GM19025 (cell line): ENCODE measurements around the gene ROCK2.
"Not testable (repeated sequence)": the region's sequence is repeated elsewhere in the genome, so short reads cannot be mapped to it uniquely, and the experiment has no call there.

Experiments used
- ATAC-seq: cut with Tn5 transposase; IDR thresholded peaks from one replicate; pipeline ENCODE4 v1.9.1; 2021; ENCODE audit warnings: mild to moderate bottlenecking, low read depth, moderate library complexity; ENCODE audit not compliant: unreplicated experiment

The ROCK2 gene

GRCh38 chr2:11343368-11343649 is 1.1 kb downstream of the ROCK2 start:
- no peak for ATAC-seq

DNA sequence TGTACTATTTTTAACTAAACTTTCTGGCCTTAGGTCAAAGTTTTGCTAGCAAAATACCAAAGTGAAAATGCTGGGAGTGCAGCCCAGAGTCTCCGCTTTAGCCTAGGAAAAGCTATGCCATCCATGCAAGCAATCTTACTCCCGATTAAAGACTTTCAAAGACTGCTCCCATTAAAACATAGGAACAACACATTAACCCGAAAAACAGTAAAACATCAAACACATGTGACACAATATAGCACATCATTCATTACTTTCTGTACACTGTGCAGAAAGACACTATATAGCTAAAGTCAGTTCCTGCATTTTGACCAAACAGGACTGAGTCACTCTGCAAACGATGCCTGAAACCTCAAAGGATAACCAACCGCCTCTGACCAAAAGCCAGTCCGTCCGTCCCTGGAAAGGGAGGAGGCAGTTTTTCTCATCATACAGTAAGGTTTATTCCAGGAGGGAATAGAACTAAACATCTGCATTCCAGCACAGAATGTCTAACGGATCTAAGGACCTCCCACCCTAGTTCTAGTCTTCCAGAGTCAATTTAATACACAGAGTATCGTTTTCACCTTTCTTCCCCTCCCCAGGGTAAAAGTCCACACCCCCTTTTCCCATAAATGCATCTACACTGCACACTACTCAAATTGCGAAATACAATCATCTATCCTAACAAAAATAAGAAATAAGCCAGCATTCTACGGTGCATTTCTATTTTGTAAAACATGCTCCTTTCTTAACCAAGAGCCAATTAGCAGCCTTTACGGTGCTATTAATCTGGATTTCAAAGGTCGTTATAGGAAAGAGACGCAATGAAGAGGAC is 1.7 kb downstream of the ROCK2 start:
- ATAC-seq: no peak

DNA sequence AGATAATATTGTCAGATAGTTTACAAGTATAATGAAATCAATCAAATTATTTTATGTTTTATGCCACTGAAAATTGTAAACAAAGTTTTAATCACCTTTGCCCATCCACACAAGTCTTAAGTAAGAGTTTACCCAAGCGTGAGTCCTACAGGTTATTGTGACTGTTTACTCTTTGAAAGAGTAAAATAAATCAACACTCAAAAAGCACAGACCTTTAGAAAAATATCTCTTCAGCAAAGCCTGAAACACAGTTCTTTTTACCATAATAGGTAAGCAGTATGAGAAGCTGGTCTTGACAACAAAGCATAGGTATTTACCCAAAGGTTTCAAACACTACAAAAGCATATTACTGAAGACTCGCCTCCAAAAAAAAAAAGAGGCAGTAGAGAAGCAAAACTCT is 3.7 kb downstream of the ROCK2 start:
- ATAC-seq: no peak

DNA sequence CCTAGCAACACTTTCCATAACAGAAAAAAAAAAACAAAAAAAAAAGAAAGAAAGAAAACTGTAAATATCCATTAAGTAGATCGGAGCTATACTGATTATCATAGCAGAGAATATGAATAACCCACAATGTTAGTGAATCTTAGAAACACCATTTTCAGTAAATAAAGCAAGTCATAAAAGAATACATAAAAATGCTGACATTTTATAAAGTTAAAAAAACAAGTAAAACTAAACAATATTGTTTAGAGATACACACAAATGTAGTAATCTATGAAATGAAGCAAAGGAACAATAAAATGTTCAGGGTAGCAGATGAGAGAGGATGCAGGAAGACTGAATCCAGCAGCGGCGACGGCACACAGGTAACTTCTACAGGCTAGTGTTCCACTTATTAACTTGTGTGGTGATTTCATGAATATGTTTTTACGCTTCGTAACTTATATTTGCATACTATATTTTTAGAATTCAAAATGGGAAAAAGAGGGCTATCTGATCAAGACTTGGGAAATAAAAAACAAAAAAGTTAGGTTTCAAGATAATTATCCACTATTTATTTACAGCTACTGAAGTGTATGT is 4.8 kb downstream of the ROCK2 start:
- no peak for ATAC-seq

DNA sequence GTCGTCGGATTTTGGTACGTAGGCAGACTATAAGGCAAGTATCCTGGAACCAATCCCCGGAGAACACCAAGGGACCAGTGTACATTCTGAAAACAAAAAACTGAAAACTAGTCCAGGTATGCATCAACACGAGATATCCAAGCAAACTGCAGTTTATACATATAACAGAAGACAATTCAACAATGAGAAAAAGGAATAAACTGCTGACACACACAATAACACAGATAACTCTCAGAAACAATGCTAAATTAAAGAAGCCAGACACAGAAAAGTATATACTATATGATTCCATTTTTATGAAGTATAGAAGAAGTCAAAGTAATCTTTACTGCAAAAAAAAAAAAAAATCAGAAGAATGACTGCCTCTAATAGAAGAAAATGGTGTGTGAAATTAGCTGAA is 5.9 kb downstream of the ROCK2 start:
- ATAC-seq: no peak

DNA sequence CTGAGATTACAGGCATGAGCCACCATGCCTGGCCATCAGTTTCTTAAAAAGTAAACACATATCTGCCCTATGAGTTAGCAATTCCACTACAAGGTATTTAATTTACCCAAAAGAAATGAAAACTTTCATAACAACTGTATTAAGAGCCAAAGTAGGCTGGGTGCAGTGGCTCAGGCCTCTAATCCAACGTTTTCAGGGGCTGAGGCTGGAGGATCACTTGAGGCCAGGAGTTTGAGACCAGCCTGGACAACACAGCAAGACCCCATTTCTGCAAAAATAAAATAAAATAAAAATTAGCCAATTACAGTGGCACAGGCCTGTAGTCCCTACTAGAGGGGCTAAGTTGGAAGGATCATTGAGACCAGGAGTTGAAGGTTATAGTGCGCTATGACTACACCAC is 6.5 kb downstream of the ROCK2 start:
- no peak for ATAC-seq

DNA sequence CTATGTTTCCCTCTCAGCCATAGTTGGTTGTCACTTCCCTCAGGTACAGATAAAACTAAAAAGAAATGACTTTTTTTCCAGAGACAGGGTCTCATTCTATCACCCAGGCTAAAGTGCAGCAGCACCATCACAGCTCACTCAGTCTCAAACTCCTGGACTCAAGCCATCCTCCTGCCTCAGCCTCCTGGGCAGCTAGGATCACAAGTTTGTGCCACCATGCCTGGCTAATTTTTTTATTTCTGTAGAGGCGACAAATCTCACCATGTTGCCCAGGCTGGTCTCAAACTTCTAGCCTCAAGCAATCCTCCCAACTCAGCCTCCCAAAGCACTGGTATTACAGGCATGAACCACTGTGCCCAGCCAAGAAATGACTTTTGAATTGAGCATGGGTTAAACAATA is 8.2 kb downstream of the ROCK2 start:
- ATAC-seq: no peak

- no peak for ATAC-seq
These were observed 10.8 kb downstream of the ROCK2 start for GRCh38 chr2:11333427-11334183.

DNA sequence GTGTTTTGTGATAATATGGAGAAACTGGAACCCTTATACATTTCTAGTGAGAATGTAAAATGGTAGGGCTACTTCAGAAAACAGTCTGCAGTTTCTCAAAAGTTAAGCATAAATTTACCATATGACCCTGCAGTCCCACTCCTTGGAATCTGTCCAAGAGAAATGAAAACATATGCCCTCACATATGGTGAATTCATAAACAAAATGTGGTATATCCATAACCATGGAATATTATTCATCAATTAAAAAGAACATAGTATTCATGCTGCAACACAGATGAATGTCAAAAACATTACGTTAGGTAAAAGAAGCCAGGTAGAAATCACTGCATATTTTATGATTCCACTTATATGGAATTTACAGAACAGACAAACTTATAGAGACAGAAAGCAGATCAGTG is 11.8 kb downstream of the ROCK2 start:
- no peak for ATAC-seq

- ATAC-seq: no peak
These were observed 13.8 kb downstream of the ROCK2 start for GRCh38 chr2:11330457-11331142.

GRCh38 chr2:11329776-11330175 is 14.7 kb downstream of the ROCK2 start:
- ATAC-seq: no peak

GRCh38 chr2:11328522-11328921 is 15.9 kb downstream of the ROCK2 start:
- not testable (repeated sequence) for ATAC-seq

DNA sequence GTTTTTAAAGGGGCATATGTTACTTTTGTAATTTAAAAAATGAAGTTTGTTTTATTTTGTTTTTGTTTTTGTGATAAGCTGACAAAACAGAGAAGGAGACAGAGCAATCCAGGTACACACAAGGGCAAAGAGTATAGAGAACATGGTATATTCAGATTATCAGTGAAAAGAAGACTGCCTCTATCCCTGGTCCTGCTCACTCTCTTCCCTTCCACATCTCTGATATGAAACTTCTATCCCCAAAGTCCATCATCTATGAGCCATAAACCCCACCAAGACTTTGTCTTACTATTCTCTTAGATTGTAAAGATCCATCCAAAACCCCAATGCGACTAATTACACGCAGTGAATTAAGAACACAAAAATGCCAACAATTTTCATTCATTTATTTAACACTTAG is 16.6 kb downstream of the ROCK2 start:
- no peak for ATAC-seq

DNA sequence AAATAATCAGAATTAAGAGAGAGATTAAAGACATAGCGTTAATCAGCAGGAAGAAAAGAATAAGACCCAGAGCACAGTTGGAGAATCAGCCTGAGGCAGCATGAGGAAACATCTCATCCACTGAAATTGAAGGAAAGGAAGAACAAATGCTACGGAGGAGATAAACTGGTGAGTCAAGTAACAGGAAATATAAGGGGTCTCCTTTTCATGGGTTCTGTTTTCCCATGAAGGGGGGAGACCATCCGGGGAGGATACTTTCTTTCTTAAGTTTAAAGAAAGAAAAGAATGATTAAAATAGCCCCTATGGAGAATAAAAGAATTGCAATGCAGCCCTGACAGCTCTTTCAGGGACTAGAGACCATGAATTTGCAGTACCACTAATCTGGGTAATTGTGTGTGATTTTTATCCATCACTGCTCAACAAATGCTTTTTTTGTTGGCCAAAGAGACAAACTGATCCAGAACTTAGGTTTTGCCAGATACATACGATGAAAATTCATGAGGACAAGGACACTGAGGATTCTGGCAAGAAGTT is 17.7 kb downstream of the ROCK2 start:
- ATAC-seq: no peak

GRCh38 chr2:11325961-11326676 is 18.3 kb downstream of the ROCK2 start:
- no peak for ATAC-seq

GRCh38 chr2:11321847-11322246 is 22.6 kb downstream of the ROCK2 start:
- ATAC-seq: no peak

GRCh38 chr2:11320698-11321492 is 23.5 kb downstream of the ROCK2 start:
- ATAC-seq: no peak

- ATAC-seq: no peak
These were observed 24.5 kb downstream of the ROCK2 start for GRCh38 chr2:11319939-11320338.

DNA sequence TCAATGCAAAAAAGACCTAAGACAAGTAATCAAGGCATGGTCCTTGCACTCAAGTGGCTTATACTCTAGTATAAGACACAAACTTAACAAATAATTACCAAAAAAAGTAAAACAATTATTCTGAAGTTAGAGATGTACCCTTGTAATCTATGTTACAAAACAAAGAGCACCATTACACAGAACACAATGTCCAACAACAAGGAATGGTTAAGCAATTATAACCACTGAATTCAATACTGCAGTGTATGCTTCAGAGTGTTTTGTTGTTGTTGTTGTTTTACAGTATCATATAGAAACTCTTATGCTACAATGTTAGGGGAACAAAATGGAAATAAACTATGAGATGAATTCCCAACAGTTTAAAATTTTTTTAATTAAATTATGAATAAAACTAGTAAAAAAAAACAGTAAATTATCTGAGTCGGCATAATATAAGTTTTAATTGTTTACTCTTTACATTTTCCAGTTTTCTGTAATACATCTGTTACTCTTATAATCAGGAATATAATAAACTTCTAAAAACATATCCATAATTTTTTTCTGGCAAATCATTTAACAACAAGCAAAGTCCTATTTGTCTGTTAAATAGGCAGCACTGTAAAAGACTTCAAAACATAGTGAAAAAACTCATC is 29.2 kb downstream of the ROCK2 start:
- no peak for ATAC-seq
